HG02642 (cell line): ENCODE results near the gene NAT8L.

ENCODE experiments used
- ATAC-seq: cut with Tn5 transposase; IDR thresholded peaks from one replicate; pipeline ENCODE4 v1.9.1; 2021; ENCODE audit warnings: mild to moderate bottlenecking; ENCODE audit not compliant: unreplicated experiment, poor library complexity

The NAT8L gene

GRCh38 chr4:2073808-2074481 is 14.8 kb downstream of the NAT8L start:
- ATAC-seq = no peak

- ATAC-seq = no peak
Observed at GRCh38 chr4:2074588-2074987, 15.5 kb downstream of the NAT8L start.

- no peak for ATAC-seq
Observed at GRCh38 chr4:2075171-2075986, 16.3 kb downstream of the NAT8L start.

- ATAC-seq = no peak
Observed at GRCh38 chr4:2075987-2076907, 17.1 kb downstream of the NAT8L start.

GRCh38 chr4:2076908-2077536 is 17.9 kb downstream of the NAT8L start:
- ATAC-seq = no peak

- ATAC-seq = no peak
Observed at GRCh38 chr4:2077537-2078460, 18.7 kb downstream of the NAT8L start.

GRCh38 chr4:2078584-2078983 is 19.5 kb downstream of the NAT8L start:
- ATAC-seq = no peak

- ATAC-seq = no peak
Observed at GRCh38 chr4:2079006-2079405, 19.9 kb downstream of the NAT8L start.

GRCh38 chr4:2079926-2080325 is 20.8 kb downstream of the NAT8L start:
- no peak for ATAC-seq

GRCh38 chr4:2080429-2081300 is 21.5 kb downstream of the NAT8L start:
- no peak for ATAC-seq

GRCh38 chr4:2081540-2081939 is 22.4 kb downstream of the NAT8L start:
- ATAC-seq = no peak

GRCh38 chr4:2082118-2082517 is 23.0 kb downstream of the NAT8L start:
- no peak for ATAC-seq

- ATAC-seq = no peak
Observed at GRCh38 chr4:2082627-2083026, 23.5 kb downstream of the NAT8L start.

- no peak for ATAC-seq
Observed at GRCh38 chr4:2083116-2083825, 24.1 kb downstream of the NAT8L start.

- ATAC-seq = no peak
Observed at GRCh38 chr4:2083826-2084160, 24.7 kb downstream of the NAT8L start.

GRCh38 chr4:2084316-2084715 is 25.2 kb downstream of the NAT8L start:
- ATAC-seq = no peak

GRCh38 chr4:2085496-2085901 is 26.4 kb downstream of the NAT8L start:
- no peak for ATAC-seq

- no peak for ATAC-seq
Observed at GRCh38 chr4:2087170-2087569, 28.0 kb downstream of the NAT8L start.
